Pons (tissue), 1 donor: Measurements from ENCODE around the gene FLRT2.

Source experiments
- DNase-seq: peaks from one replicate; pipeline ENCODE4 v3.0.0-alpha.2; 2016; ENCODE audit warnings: low spot score

The FLRT2 gene

GRCh38 chr14:85529803-85530574 is at the start of gene FLRT2:
Gene FLRT2, plus strand, starts transcription at chr14:85530144. Its CDS starts 91,371 bp downstream, at chr14:85621515.
- no peak for DNase-seq

GRCh38 chr14:85481471-85481870 is 48.5 kb upstream of the FLRT2 start:
- DNase-seq: no peak

- no peak for DNase-seq
These were observed 47.4 kb upstream of the FLRT2 start for GRCh38 chr14:85482552-85482951.

- DNase-seq: no peak
These were observed 46.9 kb upstream of the FLRT2 start for GRCh38 chr14:85483037-85483436.

- DNase-seq: no peak
These were observed 46.3 kb upstream of the FLRT2 start for GRCh38 chr14:85483652-85484051.

GRCh38 chr14:85487215-85487614 is 42.7 kb upstream of the FLRT2 start:
- no peak for DNase-seq

GRCh38 chr14:85501751-85502150 is 28.2 kb upstream of the FLRT2 start:
- DNase-seq: no peak

- no peak for DNase-seq
These were observed 21.1 kb upstream of the FLRT2 start for GRCh38 chr14:85508863-85509262.

GRCh38 chr14:85512451-85512850 is 17.5 kb upstream of the FLRT2 start:
- DNase-seq: no peak

GRCh38 chr14:85514487-85514886 is 15.5 kb upstream of the FLRT2 start:
- no peak for DNase-seq

GRCh38 chr14:85516239-85517113 is 13.5 kb upstream of the FLRT2 start:
- DNase-seq: no peak

- no peak for DNase-seq
These were observed 12.7 kb upstream of the FLRT2 start for GRCh38 chr14:85517114-85517688.

GRCh38 chr14:85519661-85520305 is 10.2 kb upstream of the FLRT2 start:
- no peak for DNase-seq

GRCh38 chr14:85520581-85520980 is 9.4 kb upstream of the FLRT2 start:
- no peak for DNase-seq

- DNase-seq: no peak
These were observed 6.3 kb upstream of the FLRT2 start for GRCh38 chr14:85523624-85524023.

GRCh38 chr14:85527006-85527405 is 2.9 kb upstream of the FLRT2 start:
- DNase-seq: no peak

- no peak for DNase-seq
These were observed 2.4 kb upstream of the FLRT2 start for GRCh38 chr14:85527445-85528035.

- DNase-seq: peak; percentile 73
These were observed 1.7 kb upstream of the FLRT2 start for GRCh38 chr14:85528080-85528896.

GRCh38 chr14:85528897-85529631 is 880 bp upstream of the FLRT2 start:
- DNase-seq: no peak

- DNase-seq: no peak
These were observed 682 bp downstream of the FLRT2 start for GRCh38 chr14:85530626-85531025.
